SU-DHL-6 (cell line): ENCODE measurements around the gene IPCEF1.

Experiments
- H2AFZ ChIP-seq: fragments of 200-600 bp; sonication (generic); 2 replicates; pipeline ENCODE4 v1.6.1; 2014; ENCODE audit warnings: low read depth, mild to moderate bottlenecking, moderate library complexity, mixed read lengths, antibody characterized with exemption, low read length; ENCODE audit not compliant: severe bottlenecking
- H3F3A ChIP-seq: fragments of 200-600 bp; shearing (Covaris generic); 2 replicates; pipeline ENCODE4 v1.6.0; 2016; ENCODE audit warnings: antibody characterized with exemption, mild to moderate bottlenecking; ENCODE audit not compliant: insufficient read depth
- H3K27ac ChIP-seq: fragments of 200-600 bp; sonication (generic); 2 replicates; pipeline ENCODE4 v1.5.1; 2016; ENCODE audit warnings: low read depth, mild to moderate bottlenecking, low read length, moderate library complexity, mixed read lengths
- H3K27me3 ChIP-seq: fragments of 200-600 bp; sonication (generic), shearing (Covaris generic); 2 replicates; pipeline ENCODE4 v1.6.0; 2014; ENCODE audit warnings: mild to moderate bottlenecking, low read length
- H3K36me3 ChIP-seq: fragments of 200-600 bp; sonication (generic); 2 replicates; pipeline ENCODE4 v1.6.1; 2014; ENCODE audit warnings: mild to moderate bottlenecking, low read length, mixed read lengths
- H3K4me2 ChIP-seq: fragments of 300-600, 200-600 bp; shearing (Covaris generic), sonication (generic); 2 replicates; pipeline ENCODE4 v1.6.0; 2014; ENCODE audit warnings: low read length, low read depth, mild to moderate bottlenecking; ENCODE audit not compliant: poor library complexity, severe bottlenecking
- H3K4me3 ChIP-seq: fragments of 200-600 bp; sonication (generic); 2 replicates; pipeline ENCODE4 v1.5.1; 2014; ENCODE audit warnings: antibody characterized with exemption, low read length, mild to moderate bottlenecking, mixed read lengths; ENCODE audit not compliant: insufficient read depth, poor library complexity, severe bottlenecking
- H3K79me2 ChIP-seq: fragments of 200-600 bp; sonication (generic); 2 replicates; pipeline ENCODE4 v1.6.1; 2014; ENCODE audit warnings: mild to moderate bottlenecking, low read length, moderate library complexity; ENCODE audit not compliant: insufficient read depth
- H3K9ac ChIP-seq: fragments of 200-600 bp; sonication (generic); 2 replicates; pipeline ENCODE4 v1.7.0; 2014; ENCODE audit warnings: mild to moderate bottlenecking, low read length
- H3K9me2 ChIP-seq: fragments of 200-600 bp; sonication (generic); replicated peaks from 2 replicates; pipeline ENCODE4 v1.6.1; 2014; ENCODE audit warnings: low read length; ENCODE audit not compliant: insufficient read depth
- H3K9me3 ChIP-seq: fragments of 200-600 bp; sonication (generic); 2 replicates; pipeline ENCODE4 v1.6.1; 2014; ENCODE audit warnings: low read length, mixed read lengths; ENCODE audit not compliant: insufficient read depth
- H4K20me1 ChIP-seq: fragments of 200-600 bp; sonication (generic); 2 replicates; pipeline ENCODE4 v1.6.1; 2014; ENCODE audit warnings: low read depth, mild to moderate bottlenecking, antibody characterized with exemption, low read length, moderate library complexity, mixed read lengths
- CTCF ChIP-seq: fragments of 200-600 bp; sonication (generic); IDR thresholded peaks from one replicate; pipeline ENCODE4 v1.5.1; 2017; ENCODE audit warnings: antibody characterized with exemption, mild to moderate bottlenecking, low read length, moderate library complexity; ENCODE audit not compliant: insufficient read depth, poor library complexity, severe bottlenecking
- EZH2phosphoT487 ChIP-seq: fragments of 200-600 bp; sonication (generic), shearing (Covaris generic); conservative IDR thresholded peaks from 2 replicates; pipeline ENCODE4 v1.6.1; 2018; ENCODE audit warnings: mild to moderate bottlenecking, antibody characterized with exemption, low read length, moderate library complexity, mixed read lengths

The IPCEF1 gene

DNA sequence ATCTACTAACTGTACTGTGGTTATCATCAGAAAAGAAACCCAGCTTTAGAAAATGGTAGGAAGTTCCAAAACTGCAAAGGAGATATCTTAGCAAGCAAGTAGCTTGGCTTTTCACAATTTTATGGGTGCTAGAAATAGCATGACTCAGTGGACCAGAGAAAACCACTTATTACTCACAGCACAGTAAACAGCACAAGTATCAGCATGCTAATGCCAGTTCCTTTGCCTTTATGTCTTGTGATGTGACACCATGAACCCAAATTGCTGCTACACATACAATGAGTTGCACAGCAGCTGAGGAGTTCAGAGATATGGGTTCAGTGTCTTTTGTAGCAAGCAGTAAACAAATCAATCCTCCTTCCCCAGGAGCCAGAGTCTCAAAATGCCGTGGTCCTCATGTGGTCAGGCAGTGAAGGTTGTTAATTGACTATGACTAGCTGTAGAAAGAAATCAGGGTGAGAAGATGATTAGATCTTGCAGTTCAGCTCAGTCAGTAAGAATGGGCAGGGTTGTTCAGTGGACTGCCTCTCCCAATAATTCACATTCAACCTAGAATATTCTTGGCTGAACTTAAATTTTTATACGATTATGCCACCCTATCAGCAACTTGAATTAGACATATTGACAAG is 244.3 kb downstream of the IPCEF1 start:
- no peaks in the 10 kb centered on the region for H3F3A ChIP-seq
- no peak overlapping the region for H3K4me2 ChIP-seq
- H3K4me3 ChIP-seq = no peak overlapping the region
- no peaks in the 10 kb centered on the region for H3K79me2 ChIP-seq
- no peaks in the 10 kb centered on the region for H3K9me2 ChIP-seq
- no peak overlapping the region for H2AFZ ChIP-seq
- H4K20me1 ChIP-seq = no peaks in the 10 kb centered on the region
- H3K36me3 ChIP-seq = no peaks in the 10 kb centered on the region
- H3K27ac ChIP-seq = no peak overlapping the region
- H3K9me3 ChIP-seq = no peaks in the 10 kb centered on the region
- no peaks in the 10 kb centered on the region for H3K27me3 ChIP-seq
- TF ChIP-seq EZH2phosphoT487 = no peak
- TF ChIP-seq CTCF = no peak
- no peak overlapping the region for H3K9ac ChIP-seq

DNA sequence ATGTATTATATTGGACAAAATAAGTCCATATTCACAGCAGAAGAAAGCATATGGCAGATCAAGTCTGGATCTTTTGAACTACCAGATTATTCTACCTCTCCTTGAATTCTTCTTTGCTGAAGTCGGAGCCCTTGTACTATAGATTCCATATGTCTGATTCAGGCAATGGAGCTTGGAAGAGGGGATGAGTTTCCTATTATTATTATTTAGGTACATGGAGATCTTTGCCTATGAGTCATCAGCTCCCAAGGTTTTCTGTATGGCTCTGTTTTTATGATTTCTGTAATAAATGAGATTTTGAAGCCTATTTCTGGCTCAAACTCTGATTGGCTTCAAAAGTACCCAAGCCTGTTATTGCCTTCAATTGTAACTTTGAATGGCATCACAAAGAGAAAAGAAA is 245.6 kb downstream of the IPCEF1 start:
- no peak overlapping the region for H3K27ac ChIP-seq
- no peak overlapping the region for H3K4me2 ChIP-seq
- no peak overlapping the region for H3K4me3 ChIP-seq
- H2AFZ ChIP-seq = no peak overlapping the region
- H3F3A ChIP-seq = no peaks in the 10 kb centered on the region
- H3K27me3 ChIP-seq = no peaks in the 10 kb centered on the region
- H3K9me3 ChIP-seq = no peaks in the 10 kb centered on the region
- H3K9ac ChIP-seq = no peak overlapping the region
- H3K79me2 ChIP-seq = no peaks in the 10 kb centered on the region
- TF ChIP-seq CTCF (no peak), EZH2phosphoT487 (no peak)
- no peaks in the 10 kb centered on the region for H3K36me3 ChIP-seq
- no peaks in the 10 kb centered on the region for H4K20me1 ChIP-seq
- H3K9me2 ChIP-seq = no peaks in the 10 kb centered on the region

- Histone ChIP-seq H3K36me3 (no peaks in the 10 kb centered on the region), H3K9me2 (no peaks in the 10 kb centered on the region), H3F3A (no peaks in the 10 kb centered on the region), H3K4me2 (no peak overlapping the region), H3K79me2 (no peaks in the 10 kb centered on the region), H3K27me3 (no peaks in the 10 kb centered on the region), H3K9me3 (no peaks in the 10 kb centered on the region), H3K27ac (no peak overlapping the region), H3K4me3 (no peak overlapping the region), H3K9ac (no peak overlapping the region), H4K20me1 (no peaks in the 10 kb centered on the region), H2AFZ (no peak overlapping the region)
- TF ChIP-seq EZH2phosphoT487 (no peak), CTCF (no peak)
These were observed 250.4 kb downstream of the IPCEF1 start for GRCh38 chr6:154106251-154106650.
